PC-3 (cell line): Measurements from ENCODE around the gene ETFDH. TPM values are rescaled to one million over a fixed set of nuclear protein-coding genes. Genes with fewer than 3 reads are reported as not detected.

Experiments
- ATAC-seq: fragments of 200-7000 bp; cut with Tn5 transposase; 2 replicates; pipeline ENCODE4 v1.9.1; 2020; ENCODE audit warnings: mild to moderate bottlenecking, moderate library complexity
- BruUV-seq: library from RNA; stranded (reverse); fragments of 400-500 nt; replicated peaks from 2 replicates; lab custom pipeline; 2021; lab: Mats Ljungman, UMichigan
- CTCF ChIA-PET: fragments of 300-600 bp; sonication (Branson Sonifier 250); formaldehyde crosslinking; loops from one replicate; lab custom pipeline; 2022; ENCODE audit warnings: antibody characterized with exemption; lab: Charles Lee
- POLR2A ChIA-PET: fragments of 300-600 bp; sonication (Branson Sonifier 250); formaldehyde crosslinking; loops from one replicate; lab custom pipeline; 2022; ENCODE audit warnings: antibody characterized with exemption; ENCODE audit not compliant: unreplicated experiment; lab: Charles Lee
- DNase-seq: peaks from one replicate; pipeline ENCODE4 v3.0.0-alpha.2; 2015
- H2AFZ ChIP-seq: fragments of 300-600 bp; sonication (generic); 2 replicates; pipeline ENCODE4 v1.6.0; 2016; ENCODE audit warnings: antibody characterized with exemption, low read length
- H3F3A ChIP-seq: fragments of 300-600 bp; sonication (generic); one replicate; pipeline ENCODE4 v1.6.0; 2017; ENCODE audit warnings: antibody characterized with exemption, low read length, control low read depth, mild to moderate bottlenecking; ENCODE audit not compliant: unreplicated experiment
- H3K27ac ChIP-seq: fragments of 300-600 bp; sonication (generic); 2 replicates; pipeline ENCODE4 v1.5.1; 2016; ENCODE audit warnings: mild to moderate bottlenecking, low read length
- H3K27me3 ChIP-seq: fragments of 300-600 bp; sonication (generic); 2 replicates; pipeline ENCODE4 v1.6.1; 2016; ENCODE audit warnings: low read length, mixed read lengths
- H3K36me3 ChIP-seq: fragments of 300-600 bp; sonication (generic); 2 replicates; pipeline ENCODE4 v1.6.1; 2016; ENCODE audit warnings: low read depth, mixed run types, low read length, mixed read lengths
- H3K4me1 ChIP-seq: fragments of 300-600 bp; sonication (generic); 2 replicates; pipeline ENCODE4 v1.5.1; 2016; ENCODE audit warnings: low read length; ENCODE audit not compliant: insufficient read depth
- H3K4me2 ChIP-seq: fragments of 300-600 bp; sonication (generic); 2 replicates; pipeline ENCODE4 v1.6.0; 2016; ENCODE audit warnings: low read length
- H3K4me3 ChIP-seq: fragments of 300-600 bp; sonication (generic); 2 replicates; pipeline ENCODE4 v1.5.1; 2016; ENCODE audit warnings: mild to moderate bottlenecking, low read length, mixed read lengths
- H3K79me2 ChIP-seq: fragments of 300-600 bp; sonication (generic); 2 replicates; pipeline ENCODE4 v1.6.1; 2017; ENCODE audit warnings: low read length, mixed read lengths
- H3K9ac ChIP-seq: fragments of 300-600 bp; sonication (generic); 2 replicates; pipeline ENCODE4 v1.6.0; 2016; ENCODE audit warnings: mild to moderate bottlenecking, low read length
- H3K9me2 ChIP-seq: fragments of 300-600 bp; sonication (generic); replicated peaks from 2 replicates; pipeline ENCODE4 v1.6.1; 2016; ENCODE audit warnings: mixed run types, low read length, mixed read lengths
- H3K9me3 ChIP-seq: fragments of 300-600 bp; sonication (generic); 2 replicates; pipeline ENCODE4 v1.6.1; 2016; ENCODE audit warnings: low read length, mixed read lengths
- H4K20me1 ChIP-seq: fragments of 300-600 bp; sonication (generic); 2 replicates; pipeline ENCODE4 v1.6.1; 2016; ENCODE audit warnings: low read length, mixed read lengths
- EZH2 ChIP-seq: fragments of 300-600 bp; sonication (generic); IDR thresholded peaks from one replicate; pipeline ENCODE4 v1.6.1; 2017; ENCODE audit warnings: antibody characterized with exemption, mild to moderate bottlenecking, low read length; ENCODE audit not compliant: unreplicated experiment
- EZH2phosphoT487 ChIP-seq: fragments of 300-600 bp; sonication (generic); IDR thresholded peaks from 2 replicates; pipeline ENCODE4 v1.6.1; 2018; ENCODE audit warnings: mild to moderate bottlenecking, antibody characterized with exemption, low read length, borderline replicate concordance
- intact Hi-C: fragments of 100-400 bp; cut with micrococcal nuclease; formaldehyde crosslinking; loops from 2 replicates; pipeline ENCODE4 v1.9.0; 2023
- total RNA-seq: library from RNA; depleted of rRNA; stranded (reverse); fragments of >200 nt; gene quantifications from 2 replicates; pipeline ENCODE4 v1.2.3, GENCODE V29; 2014
- TF ChIP-seq, protein P1 (sequence below): fragments of 300-600 bp; sonication (generic); conservative IDR thresholded peaks from 2 replicates; pipeline ENCODE4 v1.5.1; 2017; ENCODE audit warnings: antibody characterized with exemption, low read depth, mild to moderate bottlenecking, low read length

Gene ETFDH
- total RNA-seq, 1 experiment from 2014 or later = 22.4 TPM

DNA sequence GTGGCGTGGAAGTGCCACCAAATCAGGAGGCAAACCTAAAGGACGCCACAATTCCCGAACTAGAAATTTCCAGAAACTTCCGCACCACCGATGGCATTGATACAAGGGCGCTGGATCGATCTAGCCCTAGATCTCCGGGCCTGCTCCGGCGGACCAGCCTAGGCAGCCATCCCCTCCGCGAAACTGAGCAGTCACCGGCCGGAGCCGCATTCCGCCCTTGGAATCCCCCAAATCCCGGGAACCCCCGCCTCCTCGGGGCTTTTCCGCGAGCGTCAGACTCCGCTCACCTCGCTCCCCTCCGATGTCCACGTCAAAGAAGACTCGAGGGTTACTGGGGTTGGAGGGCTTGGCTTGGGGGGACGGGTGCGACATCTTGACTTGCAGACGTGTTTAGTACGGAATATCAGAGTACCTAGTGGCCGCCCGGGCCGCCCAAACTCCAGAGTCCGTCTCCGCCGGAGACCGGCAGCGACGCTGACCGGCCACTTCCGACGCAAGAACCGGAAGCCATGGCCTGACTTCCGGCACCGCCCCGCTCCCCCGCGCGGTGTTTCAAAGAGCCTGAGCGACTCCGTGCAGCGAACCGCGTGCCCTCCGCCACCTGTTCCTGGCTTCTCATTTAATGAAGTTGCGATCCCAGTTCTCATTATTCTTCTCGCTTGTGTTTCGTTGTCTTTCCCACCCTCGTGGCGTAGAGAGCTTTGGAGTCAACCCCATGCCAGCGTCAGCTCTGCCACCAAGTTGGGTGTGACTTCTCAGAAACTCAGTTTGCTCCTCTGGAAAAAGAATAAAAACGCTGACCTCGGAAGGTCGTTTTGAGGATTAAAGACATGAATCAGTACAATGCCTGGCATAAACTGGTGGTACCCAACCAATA lies 51.1 kb downstream of the ETFDH start, which contains the start of gene PPID:
PPID (minus strand) TSS at position 480 of the 877 bp plus-strand sequence; CDS start at position 372, 108 bp downstream.
- TSS peak; percentile 99 for BruUV-seq
- Histone ChIP-seq H3K27me3 (no peaks in the 10 kb centered on the region), H3K4me3 (peak within 1 kb of the TSS; percentile 92), H3F3A (no peaks in the 10 kb centered on the region), H4K20me1 (no peaks in the 10 kb centered on the region), H3K27ac (peak within 1 kb of the TSS; percentile 58), H3K36me3 (peaks cover 15% of the 10 kb centered on the region), H3K79me2 (peaks cover 30% of the 10 kb centered on the region), H3K4me1 (0 out of 2 replicates have a peak, but pooled peaks cover 6% of the 10 kb centered on the region), H2AFZ (peak within 1 kb of the TSS; percentile 91), H3K9me3 (no peaks in the 10 kb centered on the region), H3K4me2 (peak within 1 kb of the TSS; percentile 91), H3K9me2 (no peaks in the 10 kb centered on the region), H3K9ac (peak within 1 kb of the TSS; percentile 95)
- ChIA-PET CTCF (no interaction called here), POLR2A (no interaction called here)
- ATAC-seq (peak; percentile 92), DNase-seq (peak; percentile 76)
- intact Hi-C loops = no loop called here
- TF ChIP-seq EZH2phosphoT487 (no peak), EZH2 (no peak)
- TF ChIP-seq, protein P1, sequence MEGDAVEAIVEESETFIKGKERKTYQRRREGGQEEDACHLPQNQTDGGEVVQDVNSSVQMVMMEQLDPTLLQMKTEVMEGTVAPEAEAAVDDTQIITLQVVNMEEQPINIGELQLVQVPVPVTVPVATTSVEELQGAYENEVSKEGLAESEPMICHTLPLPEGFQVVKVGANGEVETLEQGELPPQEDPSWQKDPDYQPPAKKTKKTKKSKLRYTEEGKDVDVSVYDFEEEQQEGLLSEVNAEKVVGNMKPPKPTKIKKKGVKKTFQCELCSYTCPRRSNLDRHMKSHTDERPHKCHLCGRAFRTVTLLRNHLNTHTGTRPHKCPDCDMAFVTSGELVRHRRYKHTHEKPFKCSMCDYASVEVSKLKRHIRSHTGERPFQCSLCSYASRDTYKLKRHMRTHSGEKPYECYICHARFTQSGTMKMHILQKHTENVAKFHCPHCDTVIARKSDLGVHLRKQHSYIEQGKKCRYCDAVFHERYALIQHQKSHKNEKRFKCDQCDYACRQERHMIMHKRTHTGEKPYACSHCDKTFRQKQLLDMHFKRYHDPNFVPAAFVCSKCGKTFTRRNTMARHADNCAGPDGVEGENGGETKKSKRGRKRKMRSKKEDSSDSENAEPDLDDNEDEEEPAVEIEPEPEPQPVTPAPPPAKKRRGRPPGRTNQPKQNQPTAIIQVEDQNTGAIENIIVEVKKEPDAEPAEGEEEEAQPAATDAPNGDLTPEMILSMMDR = no peak

DNA sequence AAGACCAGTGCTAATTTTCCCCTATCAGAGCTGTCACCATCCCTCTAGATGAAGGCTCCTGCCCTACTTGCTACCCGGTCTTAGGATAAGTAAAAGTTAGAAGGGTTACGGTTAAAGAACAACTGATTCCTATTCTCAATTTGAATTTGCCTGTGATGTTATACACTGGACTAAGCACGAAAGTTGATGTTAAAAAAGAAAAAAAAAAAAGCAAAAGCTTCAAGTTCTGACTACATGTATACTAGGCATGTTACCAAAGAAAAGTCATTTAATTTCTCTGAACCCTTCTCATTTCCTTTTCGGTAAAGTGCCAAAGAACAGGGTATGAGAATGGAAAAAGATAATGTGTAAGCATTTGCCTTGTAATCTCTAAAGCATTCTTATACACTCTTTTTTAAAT lies 52.5 kb downstream of the ETFDH start:
- TF ChIP-seq EZH2 = no peak
- TF ChIP-seq, protein P1 = no peak
- no peak for TF ChIP-seq EZH2phosphoT487
- Histone ChIP-seq H3F3A (no peaks in the 10 kb centered on the region), H3K4me2 (no peak overlapping the region), H3K9me3 (no peaks in the 10 kb centered on the region), H3K4me1 (0 out of 2 replicates have a peak, but pooled peaks cover 6% of the 10 kb centered on the region), H3K79me2 (peaks cover 28% of the 10 kb centered on the region), H3K4me3 (no peak overlapping the region), H3K27ac (no peak overlapping the region), H3K9me2 (no peaks in the 10 kb centered on the region), H2AFZ (no peak overlapping the region), H4K20me1 (no peaks in the 10 kb centered on the region), H3K36me3 (peaks cover 4% of the 10 kb centered on the region), H3K27me3 (no peaks in the 10 kb centered on the region), H3K9ac (no peak overlapping the region)
- ATAC-seq (no peak), DNase-seq (no peak)
- intact Hi-C loops = no loop called here
- BruUV-seq = no TSS peak
- ChIA-PET CTCF (no interaction called here), POLR2A (no interaction called here)

DNA sequence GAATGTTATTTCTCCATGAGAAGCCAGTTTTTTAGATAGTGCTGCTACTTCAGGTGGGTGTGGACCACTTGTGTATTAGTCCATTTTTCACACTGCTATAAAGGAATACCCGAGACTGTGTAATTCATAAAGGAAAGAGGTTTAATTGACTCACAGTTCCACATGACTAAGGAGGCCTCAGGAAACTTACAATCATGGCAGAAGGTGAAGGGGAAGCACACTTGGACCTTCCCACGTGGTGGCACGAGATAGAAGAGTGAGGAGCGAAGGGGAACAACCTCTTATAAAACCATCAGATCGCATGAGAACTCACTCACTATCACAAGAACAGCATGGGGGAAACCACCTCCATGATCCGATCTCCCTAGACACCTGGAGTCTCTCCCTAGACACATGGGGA lies 54.5 kb downstream of the ETFDH start:
- intact Hi-C loops = no loop called here
- H3K79me2 ChIP-seq = peaks cover 15% of the 10 kb centered on the region
- DNase-seq = no peak
- H3K27ac ChIP-seq = no peak overlapping the region
- CTCF ChIA-PET = no interaction called here
- no peak overlapping the region for H3K4me3 ChIP-seq
- no peak overlapping the region for H3K4me2 ChIP-seq
- no peak overlapping the region for H3K9ac ChIP-seq
- ATAC-seq = no peak
- no peaks in the 10 kb centered on the region for H4K20me1 ChIP-seq
- no peaks in the 10 kb centered on the region for H3K36me3 ChIP-seq
- no peak overlapping the region for H2AFZ ChIP-seq
- POLR2A ChIA-PET = no interaction called here
- H3K4me1 ChIP-seq = 0 out of 2 replicates have a peak, but pooled peaks cover 3% of the 10 kb centered on the region
- no peaks in the 10 kb centered on the region for H3K9me3 ChIP-seq
- H3K9me2 ChIP-seq = no peaks in the 10 kb centered on the region
- no TSS peak for BruUV-seq
- no peaks in the 10 kb centered on the region for H3K27me3 ChIP-seq
- TF ChIP-seq EZH2phosphoT487 (no peak), EZH2 (no peak)
- TF ChIP-seq, protein P1 = no peak
- no peaks in the 10 kb centered on the region for H3F3A ChIP-seq
